ENCODE data around the gene TDRD12.

DNA sequence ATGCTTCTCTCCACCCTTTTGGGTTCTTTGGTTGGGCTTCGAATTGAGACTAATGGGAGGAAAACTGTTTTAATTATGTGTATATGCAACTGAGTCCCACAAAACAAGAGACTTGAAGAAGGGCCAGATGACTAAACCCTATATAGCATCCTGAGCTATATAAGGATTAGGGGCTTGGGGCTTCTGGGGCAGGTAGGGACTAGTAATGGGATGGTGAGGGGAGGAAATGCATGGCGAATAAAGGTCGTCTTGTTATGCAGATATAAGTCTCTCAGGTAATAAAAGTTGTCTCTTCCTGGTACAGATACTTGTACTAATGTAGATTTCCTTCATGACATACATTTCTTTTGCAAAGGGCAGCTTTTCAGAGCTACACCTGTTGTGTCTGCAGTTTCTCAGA lies 152.8 kb downstream of the TDRD12 start:
- TF ChIP-seq CTCF (conservative IDR thresholded peaks at IDR 0.05 in 1 of 2, IDR thresholded peaks at IDR 0.05 in 1 of 2; ENCODE audit: low read depth in 1 of 2, low read length in 2 of 2) (no peak), EZH2 (IDR thresholded peaks at IDR 0.05; ENCODE audit: low read length, missing control alignments) (no peak)

Data from fibroblast of lung (primary cell).